ENCODE measurements around the gene RCOR3.
A peak's percentile ranks its signal among the peaks of the same experiment; 100 is the strongest.
"Not testable (repeated sequence)": the region's sequence is repeated elsewhere in the genome, so short reads cannot be mapped to it uniquely, and the experiment has no call there.

RCOR3 gene

DNA sequence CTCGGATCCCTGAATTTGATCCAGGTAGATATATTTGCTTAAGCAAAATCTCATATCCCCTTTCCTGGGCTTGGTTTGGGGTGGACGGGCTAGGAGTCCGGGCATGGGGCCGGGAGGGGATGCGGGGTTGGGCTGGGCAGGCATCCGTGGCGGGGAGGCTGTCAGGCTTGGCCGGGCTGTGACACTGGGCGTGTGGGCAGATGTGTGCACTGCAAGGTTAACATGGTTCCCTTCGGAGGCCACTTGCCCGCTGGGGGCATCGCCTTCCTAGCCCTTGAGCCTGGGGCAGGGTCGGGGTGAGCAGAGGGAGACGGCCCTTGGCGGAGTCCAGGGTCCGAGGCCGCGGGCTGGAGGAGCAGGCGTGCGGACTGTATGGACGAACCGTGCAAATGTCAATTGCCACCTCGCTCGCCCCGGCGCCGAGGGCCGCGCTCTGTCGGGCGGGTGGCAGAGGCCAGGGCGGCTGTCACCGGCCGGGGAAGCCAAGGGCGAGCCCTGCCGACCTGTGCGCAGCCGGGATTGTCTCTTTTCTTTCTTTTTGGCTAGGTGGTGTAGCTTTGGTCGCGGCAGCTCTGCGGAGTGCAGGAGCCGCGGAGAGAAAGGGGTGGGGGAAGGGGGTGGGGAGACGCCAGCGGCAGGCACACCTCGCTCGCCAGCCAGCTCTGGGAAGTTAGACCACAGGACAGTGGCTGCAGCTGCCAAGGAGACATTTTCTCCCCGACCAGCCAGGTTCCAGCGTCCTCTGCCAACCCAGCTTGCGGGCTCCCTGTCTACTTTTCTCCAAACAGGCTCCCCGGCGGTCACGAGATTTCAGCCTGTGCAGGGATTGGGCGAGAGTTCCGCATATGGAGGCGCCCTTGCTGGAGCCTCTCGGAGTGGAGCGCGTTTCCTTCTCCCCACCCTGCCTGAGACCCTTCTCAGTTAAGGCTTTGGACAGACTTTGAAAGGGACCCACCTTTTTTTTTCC lies 1.3 kb downstream of the RCOR3 start:
- DNase-seq, result peak; percentile 60

DNA sequence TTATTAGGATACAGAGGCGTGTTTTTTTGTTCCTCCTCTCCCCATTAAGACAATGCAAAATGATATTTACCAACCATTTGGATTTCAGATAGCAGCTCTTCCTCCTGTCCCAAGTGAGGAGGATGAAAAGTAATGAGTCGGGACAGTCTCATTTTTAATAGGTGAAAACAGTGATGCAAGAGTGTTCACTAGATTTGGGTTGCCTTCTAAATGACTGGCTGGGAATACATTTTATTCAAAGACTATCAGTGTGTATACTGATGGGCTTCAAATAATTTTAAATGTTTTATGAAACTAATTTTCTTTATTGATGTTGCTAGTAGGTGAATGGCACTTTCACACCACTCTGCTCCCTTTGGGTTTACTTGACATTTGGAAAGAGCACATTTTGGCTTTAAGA lies 2.1 kb downstream of the RCOR3 start:
- DNase-seq, result no peak

DNA sequence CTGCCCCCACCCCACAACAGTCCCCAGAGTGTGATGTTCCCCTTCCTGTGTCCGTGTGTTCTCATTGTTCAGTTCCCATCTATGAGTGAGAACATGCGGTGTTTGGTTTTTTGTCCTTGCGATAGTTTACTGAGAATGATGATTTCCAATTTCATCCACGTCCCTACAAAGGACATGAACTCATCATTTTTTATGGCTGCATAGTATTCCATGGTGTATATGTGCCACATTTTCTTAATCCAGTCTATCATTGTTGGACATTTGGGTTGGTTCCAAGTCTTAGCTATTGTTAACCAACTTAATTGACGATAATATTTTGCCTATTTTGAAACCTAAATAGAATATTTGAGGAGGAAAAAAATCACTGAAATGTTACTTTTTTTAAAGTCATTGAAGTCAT lies 3.9 kb downstream of the RCOR3 start:
- not testable (repeated sequence) for DNase-seq

DNA sequence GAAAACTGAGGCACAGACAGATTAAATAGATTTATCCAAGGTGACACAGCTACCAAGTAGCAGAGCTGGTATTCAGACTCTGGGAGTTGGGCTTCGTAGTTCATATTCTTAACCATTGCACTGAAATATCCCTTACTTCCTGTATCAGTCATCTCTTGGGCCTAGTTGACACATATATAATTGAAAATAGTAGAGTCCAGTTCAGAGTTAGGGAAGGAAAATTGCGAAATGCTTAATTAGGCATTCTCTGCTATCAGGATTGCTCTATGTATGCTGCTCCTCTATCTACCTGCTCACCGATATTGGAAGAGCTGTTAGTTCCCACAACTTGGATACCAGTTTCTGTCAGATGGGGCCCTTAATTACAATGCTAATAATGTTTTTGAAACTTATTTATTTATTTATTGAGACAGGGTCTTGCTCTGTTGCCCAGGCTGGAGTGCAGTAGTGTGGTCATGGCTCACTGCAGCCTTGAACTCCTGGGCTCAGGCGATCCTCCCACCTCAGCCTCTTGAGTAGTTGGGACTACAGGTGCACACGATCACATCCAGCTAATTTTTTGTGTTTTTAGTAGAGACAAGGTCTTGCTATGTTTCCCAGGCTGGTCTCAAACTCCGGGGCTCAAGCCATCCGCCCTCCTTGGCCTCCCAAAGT lies 8.2 kb downstream of the RCOR3 start:
- no peak for DNase-seq

DNA sequence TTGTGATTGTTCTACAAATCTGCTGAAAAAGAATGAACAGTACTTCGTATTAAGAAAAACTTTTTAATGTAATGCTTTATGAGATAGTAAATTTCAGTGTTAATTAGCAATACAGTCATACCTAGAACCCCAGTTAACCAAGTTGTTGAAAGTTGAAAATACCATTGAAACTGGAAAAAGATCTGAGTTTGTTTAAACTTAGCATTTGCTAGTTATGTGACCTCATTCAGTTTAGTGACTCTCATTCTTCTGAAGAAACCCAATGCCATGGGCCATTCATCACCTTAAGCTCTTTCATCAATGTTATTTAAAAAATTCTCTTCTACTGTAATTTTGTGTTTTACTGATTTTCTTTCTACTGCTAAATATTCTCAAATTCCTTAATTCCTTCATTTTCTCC lies 20.2 kb downstream of the RCOR3 start:
- no peak for DNase-seq

DNA sequence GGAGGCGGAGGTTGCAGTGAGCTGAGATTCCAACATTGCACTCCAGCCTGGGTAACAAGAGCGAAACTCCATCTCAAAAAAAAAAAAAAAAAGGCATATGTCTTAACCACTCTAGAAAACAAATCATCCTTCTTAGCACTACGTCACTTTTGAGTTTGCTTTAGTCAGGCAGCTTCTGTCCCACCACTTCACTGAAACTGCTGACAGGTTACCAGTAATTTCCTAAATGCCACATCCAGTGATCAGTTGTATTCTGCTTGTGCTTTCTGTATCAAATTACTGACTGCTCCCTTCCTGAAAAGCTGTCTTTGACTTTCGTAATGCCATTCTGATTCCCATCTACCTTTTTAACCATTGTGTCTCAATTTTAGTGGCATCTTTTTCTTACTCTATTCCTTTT lies 21.7 kb downstream of the RCOR3 start:
- no peak for DNase-seq

DNA sequence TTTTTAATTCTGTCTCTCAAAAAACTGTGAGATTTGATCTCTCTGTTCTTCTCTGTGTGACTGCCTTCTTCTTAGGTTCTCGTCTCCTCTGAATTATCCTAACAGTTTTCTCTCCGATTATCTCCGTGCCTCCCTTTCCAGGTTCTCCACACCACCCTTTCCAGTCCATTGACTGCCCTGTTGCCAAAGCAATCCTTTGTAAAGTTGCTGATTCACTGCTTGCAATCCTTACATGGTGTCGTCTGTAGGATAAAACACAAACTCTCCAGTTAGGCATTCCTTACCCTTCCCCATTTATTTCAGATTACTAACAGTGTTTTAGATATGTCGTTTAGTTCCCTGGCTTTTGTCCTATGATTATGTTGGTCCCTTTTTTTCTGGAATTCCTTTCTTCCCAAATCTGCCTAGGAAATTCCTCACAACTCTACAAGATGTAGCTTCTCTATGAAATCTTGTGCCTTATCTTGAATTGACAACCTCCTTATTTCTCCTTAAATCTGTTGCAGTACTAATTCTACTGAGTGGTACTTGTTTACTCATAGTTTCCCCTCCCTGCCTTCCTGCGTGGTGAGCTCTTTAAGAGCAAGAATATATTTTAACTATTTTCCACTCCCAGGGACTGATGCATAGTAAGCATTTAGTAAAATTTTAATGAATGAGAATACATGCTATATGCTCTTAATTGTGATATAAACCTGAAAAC lies 22.3 kb downstream of the RCOR3 start:
- DNase-seq, result no peak

DNA sequence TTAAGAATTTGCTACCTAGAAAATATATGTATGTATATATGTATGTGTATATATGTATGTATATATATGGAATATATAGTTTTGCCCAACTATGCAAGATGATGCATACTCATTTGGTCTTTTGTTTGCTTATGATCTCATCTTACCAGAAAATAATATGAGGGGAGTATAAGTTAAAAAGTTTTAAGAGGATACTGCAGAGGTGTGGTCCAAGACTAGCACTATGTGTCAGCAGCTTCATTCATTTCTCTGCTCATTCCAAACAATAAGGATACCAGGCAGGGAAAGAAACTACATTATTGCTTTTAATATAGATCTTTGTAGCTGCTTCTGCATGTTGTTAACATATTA lies 22.8 kb downstream of the RCOR3 start:
- no peak for DNase-seq

DNA sequence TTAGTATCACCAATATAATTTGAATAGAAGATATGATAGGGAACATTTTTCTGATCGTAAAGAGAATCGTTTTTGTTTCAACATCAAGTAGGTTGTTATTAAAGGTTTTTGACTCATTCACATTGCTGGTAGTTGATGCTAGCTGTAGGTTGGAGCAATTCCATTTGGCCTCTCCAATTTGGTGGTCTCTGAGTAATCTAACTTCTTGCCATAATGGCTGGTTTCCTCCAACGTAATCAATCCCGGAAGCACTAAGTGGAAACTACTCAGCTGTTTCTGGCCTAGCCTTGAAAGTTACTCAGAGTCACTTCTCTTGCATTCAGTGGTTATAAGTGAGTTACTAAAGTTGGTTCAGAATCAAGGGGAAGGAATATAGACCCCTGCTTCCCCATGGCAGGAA lies 26.0 kb downstream of the RCOR3 start:
- no peak for DNase-seq

DNA sequence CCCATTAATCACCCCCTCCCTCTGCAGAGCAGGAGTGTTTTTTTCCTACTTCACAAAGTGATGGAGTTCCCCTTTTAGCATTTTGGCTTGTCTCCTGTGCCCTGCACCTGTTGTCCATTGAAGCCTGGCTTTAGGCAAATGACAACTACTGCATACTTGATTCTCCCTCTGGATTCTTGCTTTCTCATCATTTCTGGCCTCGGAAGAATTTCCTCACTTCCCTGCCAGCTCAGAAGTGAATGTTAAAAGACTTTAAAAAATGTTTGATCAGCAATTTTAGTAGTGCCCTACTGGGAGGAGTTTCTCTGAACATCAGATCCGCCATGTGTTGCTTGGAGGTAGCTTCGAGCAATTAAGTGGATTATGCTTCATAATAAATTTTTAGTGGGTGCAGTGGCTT lies 28.1 kb downstream of the RCOR3 start:
- DNase-seq, result no peak

DNA sequence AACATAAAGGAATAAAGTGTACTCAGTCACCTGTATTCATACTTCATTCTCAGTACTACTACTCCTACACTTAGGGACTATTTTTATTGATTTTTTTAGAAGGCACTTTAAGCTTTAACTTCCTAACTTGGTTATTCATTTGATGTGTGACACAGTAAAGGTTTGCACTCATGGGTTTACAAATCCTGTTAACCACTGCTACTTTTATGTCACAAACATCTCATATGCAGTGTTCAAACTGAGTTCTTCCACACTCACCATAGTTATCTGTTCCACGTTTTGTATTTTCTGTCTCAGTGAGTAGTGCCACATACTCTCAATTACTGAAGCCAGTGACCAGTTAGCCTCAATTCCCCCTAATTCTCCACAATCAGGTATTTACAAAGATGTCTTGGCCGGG lies 33.2 kb downstream of the RCOR3 start:
- DNase-seq, result no peak

DNA sequence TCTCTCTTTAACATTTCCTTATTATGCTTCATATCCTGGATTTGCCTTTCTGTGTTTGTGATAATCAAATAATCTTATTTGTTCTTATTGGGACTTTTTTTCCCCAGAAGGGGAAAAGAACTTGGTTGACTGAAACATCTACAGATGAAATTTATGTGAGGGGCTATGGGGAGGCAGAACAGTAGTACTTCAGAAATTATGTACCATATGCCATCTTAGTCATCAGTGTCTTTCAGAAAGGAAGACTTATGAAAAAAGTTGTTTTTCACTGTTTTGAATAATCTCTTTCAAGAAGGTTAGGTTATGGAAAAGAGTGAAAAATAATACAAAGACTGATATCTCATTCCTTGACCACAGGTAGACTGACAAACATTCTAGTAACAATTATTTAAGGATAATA lies 37.2 kb downstream of the RCOR3 start:
- no peak for DNase-seq

DNA sequence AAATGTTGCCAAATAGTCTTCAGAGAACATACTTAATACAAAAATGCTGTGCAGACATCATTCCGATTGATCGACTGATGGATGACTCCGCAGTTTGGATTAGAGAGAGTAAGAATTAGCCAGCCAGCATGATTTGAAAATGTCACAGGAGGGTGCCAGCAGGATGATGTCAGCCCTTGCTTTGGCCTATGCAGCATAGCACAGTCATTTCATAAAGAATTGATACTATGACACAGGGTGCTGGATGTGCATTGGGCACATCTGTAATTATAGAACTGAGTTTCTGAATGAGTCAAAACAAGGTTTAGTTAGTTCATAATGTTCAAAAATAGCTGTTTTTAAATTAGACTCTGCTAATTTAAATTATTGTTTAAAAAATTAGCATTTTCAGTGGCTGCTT lies 45.9 kb downstream of the RCOR3 start:
- no peak for DNase-seq

DNA sequence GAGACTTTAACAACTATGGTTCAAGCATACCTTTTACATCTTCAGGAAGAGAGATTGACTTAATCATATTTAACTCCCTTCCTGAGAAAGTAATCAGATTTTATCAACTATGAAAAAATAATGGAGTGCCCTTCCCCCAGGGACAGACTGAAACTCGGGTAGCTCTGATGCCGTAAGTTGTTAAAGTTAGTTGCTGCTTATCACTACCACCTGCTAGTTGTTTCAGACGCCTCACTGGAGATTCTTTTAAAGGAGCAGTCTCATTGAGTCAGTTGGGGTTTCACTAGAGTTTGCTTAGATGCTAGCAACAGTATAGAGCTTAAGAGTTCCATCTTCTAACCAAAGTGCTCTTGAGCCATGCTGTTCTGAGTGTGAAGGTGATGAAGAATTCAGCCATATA lies 50.5 kb downstream of the RCOR3 start:
- no peak for DNase-seq

DNA sequence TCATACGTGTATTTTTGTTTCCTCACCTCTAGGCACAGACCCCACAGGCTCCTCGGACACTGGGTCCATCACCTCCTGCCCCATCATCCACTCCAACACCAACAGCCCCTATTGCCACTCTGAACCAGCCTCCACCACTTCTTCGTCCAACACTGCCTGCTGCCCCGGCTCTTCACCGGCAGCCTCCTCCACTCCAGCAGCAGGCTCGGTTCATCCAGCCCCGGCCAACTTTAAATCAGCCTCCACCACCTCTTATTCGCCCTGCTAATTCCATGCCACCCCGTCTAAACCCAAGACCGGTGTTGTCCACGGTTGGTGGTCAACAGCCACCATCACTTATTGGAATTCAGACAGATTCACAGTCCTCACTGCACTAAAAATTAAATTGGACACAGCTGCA lies 54.2 kb downstream of the RCOR3 start:
- no peak for DNase-seq

DNA sequence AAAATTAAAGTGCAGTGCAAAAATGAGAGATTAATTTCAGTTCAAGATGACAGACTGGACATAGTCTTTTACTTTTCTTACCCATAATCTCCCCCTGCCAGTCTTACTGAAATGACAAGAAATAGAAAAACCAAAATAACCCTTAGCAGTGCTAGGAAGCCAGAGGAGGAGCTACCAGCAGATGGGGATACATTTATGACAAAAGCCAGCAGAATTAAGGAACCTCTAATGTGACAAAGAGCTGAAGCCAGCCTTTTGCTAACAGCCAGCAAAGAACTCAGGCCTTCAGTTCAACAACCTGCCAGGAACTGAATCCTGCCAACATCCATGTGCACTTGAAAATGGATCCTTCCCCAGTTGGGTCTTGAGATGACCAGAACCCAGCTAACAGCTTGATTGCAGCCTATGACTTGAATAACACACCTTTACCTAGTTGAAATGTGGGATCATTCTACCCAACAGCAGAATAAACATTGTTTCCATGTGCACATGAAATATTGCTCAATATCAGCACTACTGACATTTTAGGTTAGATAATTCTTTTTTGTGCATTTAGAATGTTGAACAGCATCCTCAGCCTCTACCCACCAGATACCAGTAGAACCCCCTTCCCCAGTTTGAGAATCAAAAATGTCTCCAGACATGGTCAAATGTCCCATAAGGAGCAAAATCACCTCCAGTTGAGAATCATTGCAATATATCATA lies 59.6 kb downstream of the RCOR3 start:
- DNase-seq, result no peak

DNA sequence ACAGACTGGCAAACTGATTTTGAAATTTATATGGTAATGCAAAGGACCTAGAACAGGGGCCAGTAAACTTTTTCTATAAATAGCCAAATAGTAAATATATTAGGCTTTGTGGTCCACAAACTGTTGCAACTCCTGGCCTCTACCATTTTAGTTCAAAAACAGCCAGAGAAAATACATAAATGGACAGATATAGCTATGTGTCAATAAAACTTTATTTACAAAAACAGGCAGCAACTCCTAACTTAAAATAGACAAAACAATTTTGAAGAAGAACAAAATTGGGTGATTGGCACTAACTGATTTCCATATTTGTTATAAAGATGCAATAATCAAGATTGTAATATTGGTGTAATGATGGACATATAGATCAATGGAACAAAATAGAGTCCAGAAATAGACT lies 60.7 kb downstream of the RCOR3 start:
- DNase-seq, result no peak

DNA sequence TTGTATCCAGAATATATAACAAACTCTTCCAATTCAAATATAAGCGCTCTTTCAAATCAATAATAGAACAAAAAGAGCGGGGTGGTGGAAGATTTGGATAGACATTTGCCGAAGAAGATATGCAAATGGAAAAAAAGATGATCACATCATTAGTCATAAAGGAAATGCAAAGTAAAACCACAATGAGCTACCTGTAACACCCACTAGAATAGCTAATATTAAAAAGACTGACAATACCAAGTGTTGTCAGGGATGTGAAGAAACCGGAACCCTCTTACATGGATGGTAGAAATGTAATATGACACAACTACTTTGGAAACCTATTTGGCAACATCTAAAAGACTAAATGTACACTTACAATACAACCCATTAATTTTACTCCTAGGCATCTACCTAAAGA lies 61.8 kb downstream of the RCOR3 start:
- DNase-seq, result no peak

DNA sequence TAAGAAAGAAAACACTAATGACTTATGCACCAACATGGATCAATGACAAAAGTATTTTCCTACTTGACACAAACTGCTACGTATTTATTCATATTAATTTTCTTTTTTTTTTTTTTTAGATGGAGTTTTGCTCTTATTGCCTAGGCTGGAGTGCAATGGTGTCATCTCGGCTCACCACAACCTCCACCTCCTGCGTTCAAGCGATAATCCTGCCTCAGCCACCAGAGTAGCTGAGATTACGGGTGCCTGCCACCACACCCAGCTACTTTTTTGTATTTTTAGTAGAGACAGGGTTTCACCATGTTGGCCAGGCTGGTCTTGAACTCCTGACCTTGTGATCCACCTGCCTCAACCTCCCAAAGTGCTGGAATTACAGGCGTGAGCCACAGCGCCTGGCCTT lies 62.5 kb downstream of the RCOR3 start:
- DNase-seq, result not testable (repeated sequence)

DNA sequence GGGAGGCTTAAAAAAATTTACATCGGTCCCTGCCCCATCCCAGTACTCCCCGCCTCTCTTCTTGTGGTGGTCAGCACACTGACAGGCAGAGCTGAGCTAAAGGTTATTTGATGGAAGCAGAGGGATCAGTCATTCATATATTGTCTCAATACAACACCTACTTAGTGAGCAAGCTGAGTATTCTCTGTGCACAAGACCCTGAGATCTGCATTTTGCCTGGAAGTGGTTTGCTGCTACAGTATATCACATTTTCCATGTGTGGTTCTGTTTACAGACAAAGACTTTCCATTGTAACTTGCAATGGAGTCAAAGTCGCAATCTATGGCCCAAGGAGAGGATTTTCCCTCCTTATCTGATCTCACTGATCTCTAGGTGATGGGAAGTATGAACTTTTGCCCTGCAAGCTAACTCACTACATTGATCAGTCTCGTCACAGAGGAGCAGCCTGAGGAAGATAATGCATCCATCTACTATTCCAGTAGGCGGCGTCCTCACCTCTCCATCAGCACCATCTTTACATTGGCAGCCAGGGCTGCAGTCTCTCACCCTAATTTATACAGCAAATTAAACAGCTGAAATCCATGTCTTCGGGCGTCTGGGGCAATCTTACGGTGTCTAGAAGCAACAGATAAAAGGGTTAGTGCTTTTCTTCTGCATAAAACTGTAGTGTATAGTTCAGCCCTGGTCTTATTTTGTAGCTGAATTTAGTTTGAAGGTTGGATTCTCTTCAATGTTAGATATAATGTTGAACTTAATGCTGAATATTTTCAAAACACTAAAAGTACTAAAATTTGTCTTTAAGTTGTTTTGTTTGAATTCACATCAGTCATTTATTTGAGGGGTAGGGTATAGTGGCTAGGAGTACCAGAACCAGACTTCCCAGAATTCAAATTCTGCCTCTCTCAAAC lies 64.2 kb downstream of the RCOR3 start:
- peak; percentile 57 for DNase-seq

DNA sequence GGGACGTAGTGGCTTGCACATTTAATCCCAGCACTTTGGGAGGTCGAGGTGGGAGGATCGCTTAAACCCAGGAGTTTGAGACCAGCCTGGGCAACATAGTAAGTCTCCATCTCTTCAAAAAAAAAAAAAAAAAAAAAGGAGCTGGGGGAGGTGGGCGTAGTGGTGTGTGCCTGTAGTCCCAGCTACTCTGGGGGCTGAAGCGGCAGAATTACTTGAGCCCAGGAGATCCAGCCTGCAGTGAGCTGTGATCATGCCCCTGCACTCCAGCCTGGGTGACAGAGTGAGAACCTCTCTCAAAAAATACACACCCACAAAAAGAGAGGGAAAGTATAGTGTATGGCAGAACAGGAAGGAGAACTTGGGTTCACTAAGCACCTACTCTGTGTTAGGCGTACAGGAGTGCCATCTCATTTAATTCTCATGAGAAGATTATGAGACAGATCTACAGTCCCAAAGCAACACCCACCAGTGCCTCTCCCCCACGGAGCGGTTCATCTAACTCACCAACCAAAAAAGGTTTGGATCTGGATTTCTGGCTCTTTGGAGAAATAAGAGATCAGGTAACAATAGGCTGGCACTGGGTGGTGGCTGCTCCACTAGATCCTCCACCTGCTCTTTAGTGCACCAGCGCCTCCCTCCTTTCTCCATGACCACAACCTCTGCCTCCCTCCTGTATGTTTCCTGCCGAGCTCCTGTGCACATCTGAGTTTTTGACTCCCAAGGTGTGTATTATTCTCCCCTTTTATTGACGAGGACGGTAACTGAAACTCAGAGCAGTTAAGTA lies 66.0 kb downstream of the RCOR3 start:
- no peak for DNase-seq
